H1 (cell line): ENCODE data around the gene SMG7. TPM values are rescaled to one million over a fixed set of nuclear protein-coding genes. Genes with fewer than 3 reads are reported as not detected.

ENCODE experiments used
- CTCF ChIA-PET: fragments of 300-600 bp; sonication (Branson Sonifier 250); formaldehyde crosslinking; loops from one replicate; lab custom pipeline; 2021; ENCODE audit not compliant: partially characterized antibody; lab: Charles Lee
- POLR2A ChIA-PET: fragments of 300-600 bp; sonication (Branson Sonifier 250); formaldehyde crosslinking; loops from one replicate; lab custom pipeline; 2021; ENCODE audit warnings: inconsistent platforms; ENCODE audit not compliant: partially characterized antibody; lab: Charles Lee
- DNase-seq, 2 experiments: peaks; one replicate each; pipeline versions ENCODE4 v3.0.0 to v3.0.0-alpha.2; 2010 to 2022; ENCODE audit warnings: low spot score in 2 of 2, low read depth in 1 of 2, mixed read lengths in 1 of 2
- FAIRE-seq: peaks from 2 replicates; lab custom pipeline; 2011; peaks lifted over from hg19 to GRCh38; lab: Jason Lieb, UNC
- H2AFZ ChIP-seq: 2 replicates; pipeline ENCODE4 v1.8.1; 2012; ENCODE audit warnings: low read length, inconsistent platforms
- H2AK5ac ChIP-seq: 2 replicates; pipeline ENCODE4 v1.6.1; 2013; ENCODE audit warnings: low read depth, low read length
- H2BK120ac ChIP-seq: replicated peaks from 2 replicates; pipeline ENCODE3; 2013; ENCODE audit warnings: low read depth, low read length, inconsistent platforms
- H2BK12ac ChIP-seq: 2 replicates; pipeline ENCODE4 v1.6.1; 2013; ENCODE audit warnings: low read depth, low read length
- H2BK15ac ChIP-seq: 2 replicates; pipeline ENCODE4 v1.6.1; 2013; ENCODE audit warnings: low read length
- H2BK20ac ChIP-seq: 2 replicates; pipeline ENCODE4 v1.6.1; 2013; ENCODE audit warnings: low read length
- H2BK5ac ChIP-seq: 2 replicates; pipeline ENCODE4 v1.6.1; 2013; ENCODE audit warnings: low read depth, low read length
- H3K14ac ChIP-seq: 2 replicates; pipeline ENCODE4 v1.6.1; 2013; ENCODE audit warnings: inconsistent platforms; ENCODE audit not compliant: insufficient read length
- H3K18ac ChIP-seq: 2 replicates; pipeline ENCODE4 v1.6.1; 2013; ENCODE audit warnings: low read length; ENCODE audit errors: extremely low read depth
- H3K23ac ChIP-seq: 2 replicates; pipeline ENCODE4 v1.6.1; 2013; ENCODE audit warnings: inconsistent platforms; ENCODE audit not compliant: insufficient read length
- H3K23me2 ChIP-seq: 2 replicates; pipeline ENCODE4 v1.6.1; 2013; ENCODE audit warnings: low read depth, low read length
- H3K27ac ChIP-seq: 2 replicates; pipeline ENCODE4 v1.6.1; 2011; ENCODE audit warnings: low read depth, low read length, inconsistent platforms
- H3K27me3 ChIP-seq, 4 experiments: replicated peaks in 1 of 4; 1 replicate in 1 of 4; 2 replicates in 3 of 4; pipeline versions ENCODE4 v1.6.1 to v1.8.1; 2011 to 2013; ENCODE audit warnings: low read length in 3 of 4, mild to moderate bottlenecking in 3 of 4, inconsistent platforms in 2 of 4, mixed read lengths in 2 of 4, moderate library complexity in 1 of 4; ENCODE audit not compliant: control insufficient read depth in 3 of 4, insufficient read depth in 3 of 4; ENCODE audit errors: extremely low read depth in 1 of 4
- H3K36me3 ChIP-seq, 4 experiments: 2 replicates each; pipeline versions ENCODE4 v1.6.1 to v1.8.1; 2011 to 2013; ENCODE audit warnings: mild to moderate bottlenecking in 4 of 4, low read length in 3 of 4, moderate library complexity in 2 of 4, control low read depth in 1 of 4, inconsistent platforms in 1 of 4; ENCODE audit not compliant: insufficient read depth in 4 of 4, control insufficient read depth in 2 of 4
- H3K4ac ChIP-seq: replicated peaks from 2 replicates; pipeline ENCODE3; 2013; ENCODE audit warnings: low read length, low read depth, mixed read lengths, inconsistent platforms; ENCODE audit not compliant: insufficient read length
- H3K4me1 ChIP-seq, 4 experiments: replicated peaks in 1 of 4; 1 replicate in 1 of 4; 2 replicates in 3 of 4; pipeline versions ENCODE4 v1.6.1 to v1.8.1; 2011 to 2013; ENCODE audit warnings: low read length in 3 of 4, inconsistent platforms in 2 of 4, mixed read lengths in 1 of 4; ENCODE audit not compliant: insufficient read depth in 4 of 4, control insufficient read depth in 3 of 4
- H3K4me2 ChIP-seq, 2 experiments: 2 replicates each; pipeline versions ENCODE4 v1.6.1 to v1.8.1; 2011 to 2013; ENCODE audit warnings: low read depth in 2 of 2, low read length in 2 of 2, control low read depth in 1 of 2, inconsistent platforms in 1 of 2, mild to moderate bottlenecking in 1 of 2; ENCODE audit not compliant: insufficient read depth in 1 of 2
- H3K4me3 ChIP-seq, 4 experiments: fragments of 200-600, 300-600 bp in 1 of 4; sonication (generic), shearing (Covaris generic), sonication (Bioruptor Twin) in 1 of 4; 2 replicates each; pipeline versions ENCODE4 v1.5.1 to v1.8.1; 2011 to 2016; ENCODE audit warnings: low read length in 4 of 4, low read depth in 3 of 4, control low read depth in 2 of 4, inconsistent platforms in 2 of 4, mild to moderate bottlenecking in 2 of 4, mixed read lengths in 1 of 4, moderate library complexity in 1 of 4; ENCODE audit not compliant: insufficient read depth in 2 of 4; ENCODE audit errors: extremely low read depth in 1 of 4
- H3K56ac ChIP-seq: replicated peaks from 2 replicates; pipeline ENCODE3; 2013; ENCODE audit warnings: low read depth, mild to moderate bottlenecking, mixed read lengths, low read length, inconsistent platforms; ENCODE audit not compliant: insufficient read length
- H3K79me1 ChIP-seq: 2 replicates; pipeline ENCODE4 v1.6.1; 2013; ENCODE audit warnings: low read depth, low read length, control low read depth
- H3K79me2 ChIP-seq, 2 experiments: 2 replicates each; pipeline versions ENCODE4 v1.6.1 to v1.8.1; 2012 to 2013; ENCODE audit warnings: low read length in 2 of 2, mild to moderate bottlenecking in 2 of 2, inconsistent platforms in 1 of 2; ENCODE audit not compliant: insufficient read depth in 2 of 2, control insufficient read depth in 1 of 2
- H3K9ac ChIP-seq, 4 experiments: replicated peaks in 1 of 4; 1 replicate in 1 of 4; 2 replicates in 3 of 4; pipeline versions ENCODE4 v1.6.1 to v1.8.1; 2011 to 2013; ENCODE audit warnings: low read depth in 3 of 4, low read length in 3 of 4, control low read depth in 2 of 4, mild to moderate bottlenecking in 2 of 4, moderate library complexity in 2 of 4, inconsistent platforms in 1 of 4; ENCODE audit errors: extremely low read depth in 1 of 4
- H3K9me3 ChIP-seq, 2 experiments: 2 replicates each; pipeline versions ENCODE4 v1.6.1 to v1.8.1; 2012 to 2013; ENCODE audit warnings: mild to moderate bottlenecking in 2 of 2, moderate library complexity in 2 of 2, control low read depth in 1 of 2, inconsistent platforms in 1 of 2, low read depth in 1 of 2, low read length in 1 of 2, mixed read lengths in 1 of 2; ENCODE audit not compliant: insufficient read depth in 2 of 2
- H4K20me1 ChIP-seq, 2 experiments: replicated peaks in 1 of 2; 2 replicates each; pipeline versions ENCODE3 to v1.8.1; 2011 to 2013; ENCODE audit warnings: inconsistent platforms in 2 of 2, low read length in 2 of 2, mild to moderate bottlenecking in 1 of 2; ENCODE audit not compliant: insufficient read depth in 2 of 2, control insufficient read depth in 1 of 2
- H4K5ac ChIP-seq: 2 replicates; pipeline ENCODE4 v1.6.1; 2013; ENCODE audit warnings: low read length, low read depth, mixed read lengths, inconsistent platforms; ENCODE audit not compliant: insufficient read length
- H4K8ac ChIP-seq: 2 replicates; pipeline ENCODE4 v1.8.0; 2013; ENCODE audit warnings: mild to moderate bottlenecking, moderate library complexity, low read length, inconsistent platforms; ENCODE audit not compliant: insufficient read depth; ENCODE audit errors: extremely low read depth
- H4K91ac ChIP-seq: replicated peaks from 2 replicates; pipeline ENCODE3; 2013; ENCODE audit warnings: low read length, mixed read lengths, inconsistent platforms; ENCODE audit not compliant: insufficient read length
- ASH2L ChIP-seq: fragments of 200-600, 300-600 bp; sonication (generic); IDR thresholded peaks from one replicate; pipeline ENCODE4 v1.7.1; 2017; ENCODE audit warnings: low read length
- HDAC6 ChIP-seq: IDR thresholded peaks from one replicate; pipeline ENCODE4 v1.7.1; 2012; ENCODE audit warnings: low read depth, mild to moderate bottlenecking, inconsistent platforms, low read length, moderate library complexity
- MAX ChIP-seq: IDR thresholded peaks from 2 replicates; pipeline ENCODE4 v1.6.1; 2012; ENCODE audit warnings: inconsistent platforms
- RBBP5 ChIP-seq: IDR thresholded peaks from 2 replicates; pipeline ENCODE4 v1.7.1; 2012; ENCODE audit warnings: low read depth, mild to moderate bottlenecking, inconsistent platforms, low read length, moderate library complexity, borderline replicate concordance
- SAP30 ChIP-seq: fragments of 300-600 bp; sonication (generic); IDR thresholded peaks from 2 replicates; pipeline ENCODE4 v1.7.1; 2012; ENCODE audit warnings: low read length, moderate library complexity, mild to moderate bottlenecking, inconsistent platforms; ENCODE audit not compliant: insufficient read depth, insufficient replicate concordance
- SP1 ChIP-seq: IDR thresholded peaks from 2 replicates; pipeline ENCODE4 v1.6.1; 2011; ENCODE audit warnings: low read depth, low read length
- SUZ12 ChIP-seq: fragments of 200-600 bp; sonication (generic); IDR thresholded peaks from 2 replicates; pipeline ENCODE4 v1.6.1; 2012; ENCODE audit warnings: mild to moderate bottlenecking, inconsistent platforms, low read length, moderate library complexity, mixed read lengths
- TAF1 ChIP-seq: IDR thresholded peaks from 2 replicates; pipeline ENCODE4 v1.6.1; 2011; ENCODE audit warnings: mild to moderate bottlenecking, low read depth, low read length
- WGBS, 2 experiments: shearing (Covaris generic) in 1 of 2; methylation state at CpG; one replicate each; pipeline versions ENCODE4 v1.1.6 to v1.1.7; 2013 to 2015; ENCODE audit warnings: low lambda C conversion rate in 2 of 2, mixed read lengths in 2 of 2, inconsistent platforms in 1 of 2, low coverage in 1 of 2, missing lambda C conversion rate in 1 of 2; ENCODE audit not compliant: insufficient replicate concordance in 2 of 2, insufficient coverage in 1 of 2, insufficient read length in 1 of 2; ENCODE audit errors: extremely low coverage in 1 of 2, missing lambda C conversion rate in 1 of 2; 5-methylcytosine and 5-hydroxymethylcytosine counted together
- long read RNA-seq, 2 experiments: library from RNA in 1 of 2; library from capped mRNA in 1 of 2; stranded (forward); transcript quantifications; one replicate each; pipeline ENCODE4 v2.0.0, GENCODE V29; 2021; ENCODE audit warnings: inconsistent platforms in 1 of 2
- polyA minus RNA-seq, 3 experiments: library from RNA; depleted of rRNA, polyadenylated mRNA; stranded (reverse); fragments of >200 nt; gene quantifications; 1 replicate in 2 of 3; 2 replicates in 1 of 3; pipeline ENCODE4 v1.2.3, GENCODE V29; 2011
- polyA plus RNA-seq, 7 experiments: library from polyadenylated mRNA; depleted of rRNA in 3 of 7; stranded (reverse) in 5 of 7; unstranded in 2 of 7; fragments of >200 nt in 5 of 7; fragments of 200-250 nt in 2 of 7; gene quantifications; 1 replicate in 5 of 7; 2 replicates in 1 of 7; 4 replicates in 1 of 7; pipeline versions ENCODE4 v1.2.1 to v1.2.3, GENCODE V29; 2011 to 2013; ENCODE audit warnings: missing spikeins in 2 of 7, mixed read lengths in 2 of 7
- total RNA-seq: library from RNA; stranded (reverse); fragmentation: NEBNext Ultra II Directional; extraction: Animal tissue kit (Norgen Biotek cat#: 25700); gene quantifications from 2 replicates; pipeline ENCODE4 v1.2.1, GENCODE V29; 2021

The SMG7 gene
- total RNA-seq = 61.2 and 65.6 TPM in 2 replicates
- polyA plus RNA-seq (2011; rRNA removed) = 29.9 and 39.3 TPM in 2 replicates
- polyA plus RNA-seq (2011; cell fraction: cytosol; rRNA removed) = 29.6 TPM
- polyA plus RNA-seq (2011; cell fraction: nucleus; rRNA removed) = 43.7 TPM
- polyA plus RNA-seq (2012, experiment 1 of 2) = 31.0 to 49.0 TPM (median 37.6 TPM) in 4 replicates
- 7.1 TPM for polyA plus RNA-seq (2012, experiment 2 of 2)
- polyA plus RNA-seq (2013, experiment 1 of 2) = 41.0 TPM
- 40.7 TPM for polyA plus RNA-seq (2013, experiment 2 of 2)
- polyA minus RNA-seq (2011; rRNA and poly(A)+ RNA removed) = 87.7 and 139 TPM in 2 replicates
- 33.3 TPM for polyA minus RNA-seq (2011; cell fraction: cytosol; rRNA and poly(A)+ RNA removed)
- polyA minus RNA-seq (2011; cell fraction: nucleus; rRNA and poly(A)+ RNA removed) = 81.4 TPM
- long read RNA-seq, experiment 1, full-length matches to known transcripts = 2 of 38 reads
- long read RNA-seq, experiment 1, partial matches to known transcripts = 10 of 38 reads
- long read RNA-seq, experiment 1, other reads (novel, unspliced or antisense) = 26 of 38 reads
- long read RNA-seq, experiment 2, partial matches to known transcripts = 2 of 13 reads
- long read RNA-seq, experiment 2, other reads (novel, unspliced or antisense) = 11 of 13 reads

GRCh38 chr1:183472488-183473216, at the start of gene SMG7:
Gene SMG7, plus strand, starts transcription at chr1:183472499. Its CDS starts 122 bp downstream, at chr1:183472621.
- H2BK20ac ChIP-seq = 0 out of 2 replicates have a peak within 1 kb of the TSS, but pooled peaks have one; percentile 57
- H2BK120ac ChIP-seq = peak within 1 kb of the TSS; percentile 93
- peaks cover 9% of the 10 kb centered on the region for H3K23me2 ChIP-seq
- ChIA-PET POLR2A (interaction anchor here (0.8 to 2.3 kb wide), 8 partner anchors 8 to 162 kb away, joined by 3 to 6 read pairs (median 3); partner anchors contain the start of gene ARPC5), CTCF (interaction anchor here (0.6 to 4.1 kb wide), 9 partner anchors 10 to 236 kb away, joined by 3 to 14 read pairs (median 3); no protein-coding TSS in a partner anchor)
- peaks cover 6 to 8% of the 10 kb centered on the region in 2 experiments for H4K20me1 ChIP-seq
- H2BK12ac ChIP-seq = peak within 1 kb of the TSS; percentile 31; the same call in 1 of the 2 replicates
- H3K9me3 ChIP-seq = no peaks in the 10 kb centered on the region
- H3K79me2 ChIP-seq = peaks cover 32 to 53% of the 10 kb centered on the region in 2 experiments
- H3K36me3 ChIP-seq = no peaks in the 10 kb centered on the region; a peak in 2 of 8 replicates
- H3K9ac ChIP-seq = peak within 1 kb of the TSS; percentile 93 to 99 (median 98)
- peak within 1 kb of the TSS; percentile 98 for H2AFZ ChIP-seq
- peak within 1 kb of the TSS; percentile 37; the same call in 1 of the 2 replicates for H2BK15ac ChIP-seq
- peak within 1 kb of the TSS; percentile 99 for H2BK5ac ChIP-seq
- H4K8ac ChIP-seq = peak within 1 kb of the TSS; percentile 100
- H3K79me1 ChIP-seq = peaks cover 2% of the 10 kb centered on the region
- no peak within 1 kb of the TSS for H3K23ac ChIP-seq
- H3K18ac ChIP-seq = peak within 1 kb of the TSS; percentile 95
- peak within 1 kb of the TSS; percentile 96 for H3K56ac ChIP-seq
- peak within 1 kb of the TSS; percentile 97 for H4K91ac ChIP-seq
- WGBS, 2 experiments = 1% methylated on average over 52 of the region's 70 CpGs; no CpG with 5 or more reads in 1 of the 2 experiments
- no peak for FAIRE-seq
- H3K4ac ChIP-seq = no peak within 1 kb of the TSS
- H3K27me3 ChIP-seq = no peaks in the 10 kb centered on the region
- H4K5ac ChIP-seq = peak within 1 kb of the TSS; percentile 97
- no peak within 1 kb of the TSS for H3K14ac ChIP-seq
- H3K4me3 ChIP-seq = peak within 1 kb of the TSS; percentile 89 to 91 (median 90)
- no peak for DNase-seq
- peaks cover 0 to 2% (median 1%) of the 10 kb centered on the region in 4 experiments; a peak in 2 of 7 replicates for H3K4me1 ChIP-seq
- H2AK5ac ChIP-seq = 0 out of 2 replicates have a peak within 1 kb of the TSS, but pooled peaks have one; percentile 29
- peak within 1 kb of the TSS; percentile 84 to 93 for H3K4me2 ChIP-seq
- H3K27ac ChIP-seq = peak within 1 kb of the TSS; percentile 99
- TF ChIP-seq TAF1 = no peak
- TF ChIP-seq HDAC6 = no peak
- TF ChIP-seq SP1 = no peak
- no peak for TF ChIP-seq SUZ12
- no peak for TF ChIP-seq SAP30
- TF ChIP-seq MAX = no peak
- peak; percentile 96 for TF ChIP-seq ASH2L
- TF ChIP-seq RBBP5 = peak; percentile 96
